H9 (cell line): ENCODE measurements around the gene NEUROD6. TPM values are rescaled to one million over a fixed set of nuclear protein-coding genes. Genes with fewer than 3 reads are reported as not detected.

Experiments used
- DNase-seq: peaks from one replicate; pipeline ENCODE4 v3.0.0-alpha.2; 2017
- H2AFZ ChIP-seq: one replicate; pipeline ENCODE4 v1.6.1; 2013; ENCODE audit warnings: mild to moderate bottlenecking, low read length, control low read depth, moderate library complexity
- H2AK5ac ChIP-seq: 2 replicates; pipeline ENCODE4 v1.6.1; 2013; ENCODE audit warnings: low read length, control low read depth, mixed read lengths; ENCODE audit not compliant: insufficient read length
- H2BK120ac ChIP-seq: one replicate; pipeline ENCODE4 v1.6.1; 2013; ENCODE audit warnings: low read depth, mild to moderate bottlenecking, low read length, control low read depth, inconsistent platforms; ENCODE audit not compliant: poor library complexity, severe bottlenecking
- H2BK12ac ChIP-seq: 2 replicates; pipeline ENCODE4 v1.6.1; 2013; ENCODE audit warnings: low read length, control low read depth, mixed read lengths, low read depth; ENCODE audit not compliant: insufficient read length
- H2BK15ac ChIP-seq: 2 replicates; pipeline ENCODE4 v1.6.1; 2013; ENCODE audit warnings: low read depth, low read length, control low read depth
- H2BK20ac ChIP-seq: one replicate; pipeline ENCODE4 v1.6.1; 2013; ENCODE audit warnings: low read depth, mild to moderate bottlenecking, low read length, control low read depth, inconsistent platforms; ENCODE audit not compliant: poor library complexity, severe bottlenecking
- H2BK5ac ChIP-seq: 2 replicates; pipeline ENCODE4 v1.6.1; 2013; ENCODE audit warnings: low read length, control low read depth, mixed read lengths; ENCODE audit not compliant: insufficient read length
- H3K14ac ChIP-seq: 2 replicates; pipeline ENCODE4 v1.6.1; 2013; ENCODE audit warnings: low read length, control low read depth; ENCODE audit not compliant: insufficient read depth
- H3K18ac ChIP-seq: 2 replicates; pipeline ENCODE4 v1.6.1; 2013; ENCODE audit warnings: low read depth, mild to moderate bottlenecking, mixed read lengths, low read length, control low read depth; ENCODE audit not compliant: insufficient read length
- H3K23ac ChIP-seq: 2 replicates; pipeline ENCODE4 v1.6.1; 2013; ENCODE audit warnings: low read length, control low read depth, mixed read lengths, low read depth; ENCODE audit not compliant: insufficient read length
- H3K23me2 ChIP-seq: 2 replicates; pipeline ENCODE4 v1.6.1; 2013; ENCODE audit warnings: low read depth, mild to moderate bottlenecking, mixed read lengths, low read length, control low read depth; ENCODE audit not compliant: insufficient read length, poor library complexity, severe bottlenecking
- H3K27ac ChIP-seq: 2 replicates; pipeline ENCODE4 v1.5.1; 2013; ENCODE audit warnings: low read length, control low read depth, mixed read lengths, low read depth; ENCODE audit not compliant: insufficient read length
- H3K27me3 ChIP-seq: 2 replicates; pipeline ENCODE4 v1.6.1; 2013; ENCODE audit warnings: low read length, control low read depth, inconsistent platforms; ENCODE audit not compliant: insufficient read depth
- H3K4ac ChIP-seq: 2 replicates; pipeline ENCODE4 v1.6.1; 2013; ENCODE audit warnings: low read depth, mild to moderate bottlenecking, control low read depth, inconsistent platforms, low read length, moderate library complexity
- H3K4me1 ChIP-seq: 2 replicates; pipeline ENCODE4 v1.6.1; 2013; ENCODE audit warnings: low read length, control low read depth, inconsistent platforms; ENCODE audit not compliant: insufficient read depth
- H3K4me2 ChIP-seq: 2 replicates; pipeline ENCODE4 v1.6.1; 2013; ENCODE audit warnings: low read length, control low read depth, mixed read lengths; ENCODE audit not compliant: insufficient read length, insufficient read depth
- H3K56ac ChIP-seq: 2 replicates; pipeline ENCODE4 v1.6.1; 2013; ENCODE audit warnings: low read depth, mild to moderate bottlenecking, mixed read lengths, low read length, control low read depth; ENCODE audit not compliant: insufficient read length
- H3K79me1 ChIP-seq: 2 replicates; pipeline ENCODE4 v1.6.1; 2013; ENCODE audit warnings: low read depth, mild to moderate bottlenecking, moderate library complexity, low read length, control low read depth, inconsistent platforms; ENCODE audit not compliant: insufficient read depth, poor library complexity, severe bottlenecking
- H3K79me2 ChIP-seq: 2 replicates; pipeline ENCODE4 v1.6.1; 2013; ENCODE audit warnings: low read length, control low read depth, inconsistent platforms; ENCODE audit not compliant: insufficient read depth
- H3K9ac ChIP-seq: 2 replicates; pipeline ENCODE4 v1.6.1; 2013; ENCODE audit warnings: low read length, control low read depth, mixed read lengths; ENCODE audit not compliant: insufficient read length; ENCODE audit errors: extremely low read depth
- H3K9me3 ChIP-seq: one replicate; pipeline ENCODE4 v1.6.1; 2013; ENCODE audit warnings: low read depth, low read length, inconsistent platforms; ENCODE audit not compliant: control insufficient read depth
- H3T11ph ChIP-seq: one replicate; pipeline ENCODE4 v1.6.1; 2013; ENCODE audit warnings: mild to moderate bottlenecking, low read length, control low read depth, inconsistent platforms
- H4K20me1 ChIP-seq: one replicate; pipeline ENCODE4 v1.6.1; 2013; ENCODE audit not compliant: control insufficient read depth, insufficient read length, insufficient read depth
- H4K5ac ChIP-seq: 2 replicates; pipeline ENCODE4 v1.6.1; 2013; ENCODE audit warnings: low read depth, mild to moderate bottlenecking, mixed read lengths, low read length, control low read depth; ENCODE audit not compliant: insufficient read length
- H4K8ac ChIP-seq: replicated peaks from 2 replicates; pipeline ENCODE4 v1.6.1; 2013; ENCODE audit warnings: low read length, control low read depth, mixed read lengths, low read depth; ENCODE audit not compliant: insufficient read length
- H4K91ac ChIP-seq: 2 replicates; pipeline ENCODE4 v1.6.1; 2013; ENCODE audit warnings: low read depth, mild to moderate bottlenecking, moderate library complexity, mixed read lengths, low read length, control low read depth; ENCODE audit not compliant: insufficient read length
- H3K27ac Mint-ChIP-seq, 3 experiments: 2 replicates in 2 of 3; 3 replicates in 1 of 3; pipeline ENCODE4 v1.8.0; 2020 to 2021; ENCODE audit warnings: mixed read lengths in 3 of 3, mild to moderate bottlenecking in 1 of 3, moderate library complexity in 1 of 3
- H3K27me3 Mint-ChIP-seq: 2 replicates; pipeline ENCODE4 v1.8.0; 2021; ENCODE audit warnings: low read depth, mild to moderate bottlenecking, moderate library complexity, mixed read lengths
- H3K36me3 Mint-ChIP-seq, 3 experiments: 2 replicates in 2 of 3; 3 replicates in 1 of 3; pipeline ENCODE4 v1.8.0; 2020 to 2021; ENCODE audit warnings: low read depth in 3 of 3, mixed read lengths in 3 of 3; ENCODE audit not compliant: insufficient read depth in 1 of 3
- H3K4me1 Mint-ChIP-seq, 2 experiments: 2 replicates each; pipeline ENCODE4 v1.8.0; 2020; ENCODE audit warnings: mixed read lengths in 2 of 2
- H3K4me3 Mint-ChIP-seq, 2 experiments: 2 replicates in 1 of 2; 3 replicates in 1 of 2; pipeline ENCODE4 v1.8.0; 2020 to 2021; ENCODE audit warnings: mild to moderate bottlenecking in 2 of 2, mixed read lengths in 2 of 2, moderate library complexity in 1 of 2
- H3K9me3 Mint-ChIP-seq, 2 experiments: 2 replicates in 1 of 2; 3 replicates in 1 of 2; pipeline ENCODE4 v1.8.0; 2020; ENCODE audit warnings: mild to moderate bottlenecking in 2 of 2, mixed read lengths in 2 of 2, moderate library complexity in 1 of 2
- WGBS: extraction: QIAGEN DNeasy Blood & Tissue Kit; methylation state at CpG from one replicate; pipeline ENCODE4 v1.1.7; 2013; ENCODE audit warnings: missing lambda C conversion rate, low lambda C conversion rate, mixed read lengths; ENCODE audit not compliant: insufficient read length; ENCODE audit errors: extremely low coverage; 5-methylcytosine and 5-hydroxymethylcytosine counted together
- total RNA-seq: library from RNA; stranded (reverse); gene quantifications from 2 replicates; pipeline ENCODE4 v1.2.1, GENCODE V29; 2021
- TF ChIP-seq, protein P1 (sequence below): fragments of 200-600 bp; sonication (generic); conservative IDR thresholded peaks from 3 replicates; pipeline ENCODE4 v1.8.0; 2021; ENCODE audit warnings: antibody characterized with exemption, mild to moderate bottlenecking

The NEUROD6 gene
- total RNA-seq, 1 experiment from 2014 or later, result not detected

DNA sequence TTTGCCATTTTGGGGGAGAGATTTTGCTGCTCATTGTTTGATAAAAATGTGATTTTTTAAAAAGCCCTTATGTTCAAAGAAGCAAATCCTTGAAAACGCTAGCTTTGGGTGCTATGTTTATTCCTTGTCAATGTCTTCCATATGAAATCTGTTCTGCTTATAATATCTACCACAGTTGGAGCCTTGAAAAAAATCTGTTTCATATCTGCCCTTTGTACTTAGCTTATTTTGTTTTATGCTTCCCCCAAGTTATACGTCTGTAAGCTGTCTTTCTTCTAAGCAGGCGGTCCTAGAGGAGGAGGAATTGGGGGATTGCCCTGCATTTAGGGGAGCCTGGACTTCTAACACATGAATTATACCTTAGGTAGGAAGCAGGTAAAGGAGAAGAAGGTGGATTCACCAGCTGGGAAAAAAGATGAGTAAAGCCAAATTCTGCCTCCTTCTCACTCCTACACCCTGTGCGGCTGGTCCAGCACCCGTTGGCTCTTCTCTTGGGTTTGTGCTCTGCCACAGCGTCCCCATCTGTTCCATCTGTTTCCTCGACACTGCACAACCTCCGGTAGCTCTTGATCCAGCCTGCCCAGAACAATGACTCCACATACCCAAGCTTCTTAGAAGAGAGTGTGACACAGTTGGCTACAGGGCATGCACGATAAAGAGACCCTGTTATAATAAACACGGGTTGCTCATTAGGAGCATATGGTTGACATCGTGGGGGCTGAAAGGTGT, 31.9 kb upstream of the NEUROD6 start:
- H2BK5ac ChIP-seq, result no peak overlapping the region
- H3K4me1 Mint-ChIP-seq, result peaks cover 29 to 34% of the 10 kb centered on the region in 2 experiments
- H4K91ac ChIP-seq, result no peak overlapping the region
- H3K79me2 ChIP-seq, result no peaks in the 10 kb centered on the region
- no peak overlapping the region for H2BK12ac ChIP-seq
- H2BK20ac ChIP-seq, result no peak overlapping the region
- no peaks in the 10 kb centered on the region for H3K23me2 ChIP-seq
- no peak overlapping the region for H3K18ac ChIP-seq
- H3K27ac ChIP-seq, result no peak overlapping the region
- H3K79me1 ChIP-seq, result no peaks in the 10 kb centered on the region
- no peaks in the 10 kb centered on the region for H4K20me1 ChIP-seq
- H4K5ac ChIP-seq, result no peak overlapping the region
- no peaks in the 10 kb centered on the region for H3K9me3 ChIP-seq
- TF ChIP-seq, protein P1, sequence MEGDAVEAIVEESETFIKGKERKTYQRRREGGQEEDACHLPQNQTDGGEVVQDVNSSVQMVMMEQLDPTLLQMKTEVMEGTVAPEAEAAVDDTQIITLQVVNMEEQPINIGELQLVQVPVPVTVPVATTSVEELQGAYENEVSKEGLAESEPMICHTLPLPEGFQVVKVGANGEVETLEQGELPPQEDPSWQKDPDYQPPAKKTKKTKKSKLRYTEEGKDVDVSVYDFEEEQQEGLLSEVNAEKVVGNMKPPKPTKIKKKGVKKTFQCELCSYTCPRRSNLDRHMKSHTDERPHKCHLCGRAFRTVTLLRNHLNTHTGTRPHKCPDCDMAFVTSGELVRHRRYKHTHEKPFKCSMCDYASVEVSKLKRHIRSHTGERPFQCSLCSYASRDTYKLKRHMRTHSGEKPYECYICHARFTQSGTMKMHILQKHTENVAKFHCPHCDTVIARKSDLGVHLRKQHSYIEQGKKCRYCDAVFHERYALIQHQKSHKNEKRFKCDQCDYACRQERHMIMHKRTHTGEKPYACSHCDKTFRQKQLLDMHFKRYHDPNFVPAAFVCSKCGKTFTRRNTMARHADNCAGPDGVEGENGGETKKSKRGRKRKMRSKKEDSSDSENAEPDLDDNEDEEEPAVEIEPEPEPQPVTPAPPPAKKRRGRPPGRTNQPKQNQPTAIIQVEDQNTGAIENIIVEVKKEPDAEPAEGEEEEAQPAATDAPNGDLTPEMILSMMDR, result no peak
- no peak overlapping the region for H3K23ac ChIP-seq
- H3K9me3 Mint-ChIP-seq, result no peaks in the 10 kb centered on the region; a peak in 1 of 5 replicates
- no peak overlapping the region for H3K56ac ChIP-seq
- H3K4me2 ChIP-seq, result no peak overlapping the region
- H3K9ac ChIP-seq, result no peak overlapping the region
- no peak overlapping the region for H2AFZ ChIP-seq
- no peak overlapping the region for H3K4me3 Mint-ChIP-seq
- H3K4ac ChIP-seq, result no peak overlapping the region
- DNase-seq, result no peak
- H2BK120ac ChIP-seq, result no peak overlapping the region
- H3K27ac Mint-ChIP-seq, result no peak overlapping the region; a peak in 1 of 7 replicates
- peaks cover 3% of the 10 kb centered on the region; the same call in 1 of the 2 replicates for H3K4me1 ChIP-seq
- H4K8ac ChIP-seq, result no peak overlapping the region
- H2BK15ac ChIP-seq, result no peak overlapping the region
- no peak overlapping the region for H3T11ph ChIP-seq
- H3K27me3 Mint-ChIP-seq, result peaks cover 10% of the 10 kb centered on the region
- no peaks in the 10 kb centered on the region for H3K27me3 ChIP-seq
- H2AK5ac ChIP-seq, result no peak overlapping the region
- no peak overlapping the region for H3K14ac ChIP-seq
- no peaks in the 10 kb centered on the region for H3K36me3 Mint-ChIP-seq
- no CpG with 5 or more reads among the region's 11 CpGs for WGBS
